KG1 (cell line): Measurements from ENCODE around the gene CLEC20A.

Experiments
- DNase-seq: peaks from one replicate; lab custom pipeline; 2025; lab: John Stamatoyannopoulos, UW

CLEC20A gene

GRCh38 chr1:178470411-178470960 lies 26.3 kb downstream of the CLEC20A start:
- no peak for DNase-seq

DNA sequence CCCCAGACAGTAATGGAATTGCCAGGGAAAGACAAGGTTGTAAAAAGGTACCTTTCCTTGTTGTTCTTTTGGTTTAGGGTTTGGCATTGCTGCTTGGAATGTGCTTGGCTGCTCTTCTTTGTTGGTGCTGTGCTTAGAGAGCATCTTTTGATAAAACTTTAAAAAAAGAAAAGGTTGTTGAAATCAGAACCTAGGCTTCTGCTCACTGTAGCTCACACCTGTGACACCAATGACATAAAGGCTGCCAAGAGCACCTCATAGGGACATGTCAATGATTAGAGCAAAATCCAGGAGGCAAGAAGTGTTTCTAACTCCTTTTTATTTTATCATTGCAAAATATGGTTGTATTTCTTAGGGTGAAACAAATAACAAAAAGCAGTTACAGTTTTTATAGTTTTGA lies 28.9 kb downstream of the CLEC20A start:
- no peak for DNase-seq

DNA sequence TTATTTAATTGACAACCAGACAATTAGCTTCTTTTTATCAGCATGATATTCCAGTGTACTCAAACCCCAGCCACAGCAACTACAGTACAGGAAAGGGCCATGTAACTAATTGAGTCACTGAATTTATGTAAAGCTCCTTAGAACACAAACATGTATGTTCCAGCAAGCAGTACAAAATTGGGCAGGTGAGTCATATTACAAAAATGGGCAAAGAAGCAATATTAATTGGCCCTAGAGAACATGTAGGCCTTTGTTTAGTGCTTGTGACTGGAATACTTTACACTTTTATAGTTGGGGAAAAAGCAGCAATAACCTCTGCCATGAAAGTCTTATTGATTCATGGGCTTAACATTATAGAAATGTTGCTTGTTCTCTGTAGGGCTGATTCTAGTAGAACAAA lies 31.8 kb downstream of the CLEC20A start:
- DNase-seq, result no peak

GRCh38 chr1:178464566-178464965 lies 32.2 kb downstream of the CLEC20A start:
- no peak for DNase-seq

GRCh38 chr1:178464141-178464540 lies 32.6 kb downstream of the CLEC20A start:
- DNase-seq, result no peak

- DNase-seq, result no peak
Measured at GRCh38 chr1:178461701-178462100, 35.1 kb downstream of the CLEC20A start.

- no peak for DNase-seq
Measured at GRCh38 chr1:178461104-178461503, 35.7 kb downstream of the CLEC20A start.

- no peak for DNase-seq
Measured at GRCh38 chr1:178458203-178458602, 38.6 kb downstream of the CLEC20A start.

DNA sequence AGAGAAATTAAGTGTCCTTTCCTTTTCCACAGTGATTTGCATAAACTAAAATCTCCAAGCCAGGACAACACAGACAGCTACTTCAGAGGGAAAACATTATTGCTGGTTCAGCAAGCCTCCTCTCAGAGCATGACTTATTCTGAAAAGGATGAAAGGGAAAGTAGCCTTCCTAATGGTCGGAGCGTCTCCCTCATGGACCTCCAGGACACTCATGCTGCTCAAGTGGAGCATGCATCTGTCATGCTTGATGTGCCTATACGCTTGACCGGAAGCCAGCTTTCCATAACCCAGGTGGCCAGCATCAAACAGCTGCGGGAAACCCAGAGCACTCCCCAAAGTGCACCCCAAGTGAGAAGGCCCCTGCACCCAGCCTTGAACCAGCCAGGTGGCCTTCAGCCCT lies 39.1 kb downstream of the CLEC20A start:
- DNase-seq, result no peak

DNA sequence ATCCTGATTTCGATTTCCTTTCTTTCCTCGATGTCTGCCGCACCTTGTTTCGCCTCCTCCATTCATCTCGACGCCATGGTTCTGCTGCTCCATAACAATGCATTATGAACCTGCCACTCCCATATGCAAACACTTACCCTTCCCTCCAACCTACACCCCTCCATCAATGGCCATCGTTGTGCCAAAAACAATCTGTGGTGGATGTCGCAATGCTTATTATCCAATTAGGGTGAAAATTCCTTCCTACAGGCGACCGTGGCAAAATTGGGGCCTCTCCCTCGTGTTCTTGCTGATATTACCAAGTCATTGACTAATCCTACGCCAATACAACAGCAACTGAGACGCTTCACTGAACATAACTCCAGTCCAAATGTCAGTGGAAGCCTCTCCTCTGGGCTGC lies 40.3 kb downstream of the CLEC20A start:
- no peak for DNase-seq

GRCh38 chr1:178452013-178452412 lies 44.8 kb downstream of the CLEC20A start:
- no peak for DNase-seq

GRCh38 chr1:178451529-178451928 lies 45.2 kb downstream of the CLEC20A start:
- DNase-seq, result no peak

GRCh38 chr1:178450871-178451270 lies 45.9 kb downstream of the CLEC20A start:
- DNase-seq, result no peak

DNA sequence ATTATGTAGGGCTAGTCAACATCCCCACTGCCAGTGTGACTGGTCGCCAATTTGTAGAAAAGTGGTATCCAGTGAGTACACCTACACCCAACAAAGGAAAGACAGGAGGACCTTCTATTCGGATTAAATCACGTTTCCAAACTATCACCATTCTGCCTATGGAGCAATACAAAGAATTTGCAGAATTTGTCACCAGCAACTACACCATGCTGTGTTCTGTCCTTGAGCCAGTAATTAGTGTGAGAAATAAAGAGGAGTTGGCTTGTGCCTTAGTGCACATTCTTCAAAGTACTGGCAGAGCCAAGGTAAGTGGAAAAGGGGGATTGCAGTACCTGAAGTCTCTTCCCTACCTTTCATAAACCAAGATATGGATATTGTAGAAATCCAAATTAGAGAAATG lies 53.8 kb downstream of the CLEC20A start:
- no peak for DNase-seq

- DNase-seq, result no peak
Measured at GRCh38 chr1:178438432-178438831, 58.3 kb downstream of the CLEC20A start.

GRCh38 chr1:178436899-178437298 lies 59.9 kb downstream of the CLEC20A start:
- no peak for DNase-seq

DNA sequence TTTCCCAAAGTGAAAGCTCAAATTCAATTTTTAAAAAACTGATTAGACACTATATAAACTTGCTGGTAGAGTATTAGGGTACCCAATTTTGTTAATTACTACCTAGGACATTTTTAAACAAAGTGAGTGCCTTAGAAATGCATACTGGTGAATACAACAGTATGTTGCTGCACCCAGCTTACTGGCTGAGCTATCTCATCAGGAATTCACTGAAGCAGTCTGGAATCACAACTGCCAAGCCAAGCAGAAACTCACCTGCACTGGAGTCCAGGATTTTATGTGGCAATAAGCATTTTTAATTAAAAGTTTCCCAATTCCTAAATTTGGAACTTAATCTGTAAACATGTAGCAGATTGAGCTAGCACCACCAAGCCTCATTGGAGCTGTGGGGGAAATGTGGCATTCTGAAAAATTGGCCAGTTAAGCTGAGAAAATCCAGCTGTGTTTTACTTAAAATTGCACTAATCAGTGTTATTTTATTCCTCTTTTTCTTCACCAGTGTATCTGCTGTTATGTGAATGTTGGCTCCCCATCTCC lies 61.8 kb downstream of the CLEC20A start:
- no peak for DNase-seq

DNA sequence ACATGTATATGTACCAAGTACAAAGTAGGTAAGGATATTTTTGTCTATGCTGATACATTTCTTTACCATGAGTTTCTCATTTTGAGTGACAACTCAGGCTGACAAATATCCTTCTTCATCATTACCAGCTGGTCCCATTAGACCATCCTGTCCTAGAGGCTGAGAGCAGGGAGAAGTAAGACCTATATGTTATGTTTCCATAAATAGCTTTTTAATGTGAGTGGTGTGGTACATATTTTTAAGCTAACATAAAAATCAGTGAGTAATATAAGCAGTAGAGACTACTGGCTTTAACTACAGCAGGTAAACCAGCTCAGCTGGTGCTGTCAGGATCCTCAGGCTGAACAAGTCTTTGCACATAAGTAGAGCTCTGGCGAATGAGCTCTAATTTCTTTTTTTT lies 62.4 kb downstream of the CLEC20A start:
- no peak for DNase-seq
